Loucy (cell line): ENCODE data around the gene UVRAG.

Experiments used
- H2AFZ ChIP-seq: fragments of 200-600 bp; sonication (generic); 2 replicates; pipeline ENCODE4 v1.6.0; 2016; ENCODE audit warnings: antibody characterized with exemption, mild to moderate bottlenecking, low read length, moderate library complexity
- H3F3A ChIP-seq: fragments of 200-600 bp; 2 replicates; pipeline ENCODE4 v1.6.0; 2016; ENCODE audit warnings: antibody characterized with exemption, low read depth, mild to moderate bottlenecking
- H3K27me3 ChIP-seq: fragments of 200-600 bp; sonication (generic); 2 replicates; pipeline ENCODE4 v1.6.1; 2014; ENCODE audit warnings: low read length, mild to moderate bottlenecking; ENCODE audit not compliant: insufficient read depth, poor library complexity, severe bottlenecking
- H3K36me3 ChIP-seq: fragments of 200-600 bp; sonication (generic); 2 replicates; pipeline ENCODE4 v1.6.1; 2016; ENCODE audit warnings: low read length; ENCODE audit not compliant: insufficient read depth
- H3K4me1 ChIP-seq: fragments of 200-600 bp; sonication (generic); 2 replicates; pipeline ENCODE4 v1.5.1; 2014; ENCODE audit warnings: low read length, mild to moderate bottlenecking; ENCODE audit not compliant: insufficient read depth, poor library complexity, severe bottlenecking
- H3K4me2 ChIP-seq: fragments of 200-600 bp; sonication (generic); 2 replicates; pipeline ENCODE4 v1.6.0; 2014; ENCODE audit warnings: antibody characterized with exemption, low read length, low read depth, mild to moderate bottlenecking; ENCODE audit not compliant: poor library complexity, severe bottlenecking
- H3K4me3 ChIP-seq: fragments of 200-600 bp; sonication (generic); 2 replicates; pipeline ENCODE4 v1.5.1; 2014; ENCODE audit warnings: low read length, mild to moderate bottlenecking, mixed read lengths; ENCODE audit not compliant: poor library complexity, severe bottlenecking
- H3K79me2 ChIP-seq: fragments of 200-600 bp; sonication (generic); 2 replicates; pipeline ENCODE4 v1.6.1; 2014; ENCODE audit warnings: low read length; ENCODE audit not compliant: insufficient read depth
- H3K9ac ChIP-seq: fragments of 200-600 bp; sonication (generic); 2 replicates; pipeline ENCODE4 v1.6.0; 2014; ENCODE audit warnings: mild to moderate bottlenecking, low read depth, low read length, moderate library complexity; ENCODE audit not compliant: poor library complexity, severe bottlenecking
- H3K9me2 ChIP-seq: fragments of 200-600 bp; sonication (generic); replicated peaks from 2 replicates; pipeline ENCODE4 v1.6.1; 2016; ENCODE audit warnings: low read depth, low read length, mixed read lengths
- H3K9me3 ChIP-seq: fragments of 200-600 bp; sonication (generic); 2 replicates; pipeline ENCODE4 v1.6.1; 2014; ENCODE audit warnings: mild to moderate bottlenecking, antibody characterized with exemption, low read length, low read depth; ENCODE audit not compliant: insufficient read depth
- H4K20me1 ChIP-seq: fragments of 200-600 bp; sonication (generic); 2 replicates; pipeline ENCODE4 v1.6.0; 2014; ENCODE audit warnings: antibody characterized with exemption, low read length, mild to moderate bottlenecking; ENCODE audit not compliant: insufficient read depth, poor library complexity, severe bottlenecking
- EZH2phosphoT487 ChIP-seq: fragments of 200-600 bp; IDR thresholded peaks from 2 replicates; pipeline ENCODE4 v1.6.1; 2018; ENCODE audit warnings: antibody characterized with exemption, mild to moderate bottlenecking, moderate library complexity, borderline replicate concordance
- TF ChIP-seq, protein P1 (sequence below): fragments of 200-600 bp; sonication (generic); conservative IDR thresholded peaks from 2 replicates; pipeline ENCODE4 v1.5.1; 2014; ENCODE audit warnings: mild to moderate bottlenecking, antibody characterized with exemption, low read length

UVRAG gene

DNA sequence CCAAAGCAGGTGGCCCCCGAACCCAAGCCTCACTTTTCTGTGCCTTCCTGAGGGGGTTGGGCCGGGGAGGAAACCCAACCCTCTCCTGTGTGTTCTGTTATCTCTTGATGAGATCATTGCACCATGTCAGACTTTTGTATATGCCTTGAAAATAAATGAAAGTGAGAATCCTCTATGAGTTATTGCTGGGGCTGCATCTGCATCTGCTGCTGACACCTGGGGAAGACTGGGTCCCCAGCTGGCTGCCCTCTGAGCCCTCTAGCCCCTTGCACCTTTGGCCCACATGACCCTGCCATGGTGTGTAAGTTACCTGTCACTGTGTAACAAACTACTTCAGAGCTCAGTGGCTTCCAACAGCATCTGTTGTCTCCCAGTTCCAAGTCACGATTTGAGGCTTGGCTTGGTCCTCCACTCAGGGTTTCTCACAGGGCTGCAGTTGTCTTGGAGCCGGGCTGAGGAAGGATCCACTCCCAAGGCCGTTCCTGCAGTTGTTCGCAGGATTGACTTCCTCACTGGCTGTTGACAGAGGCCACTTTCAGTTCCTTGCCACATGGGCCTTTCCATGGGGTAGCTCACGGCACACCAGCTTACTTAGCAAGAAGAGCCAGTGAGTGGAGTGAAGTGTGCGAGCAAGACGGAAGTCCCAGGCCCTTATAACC is 13.5 kb upstream of the UVRAG start:
- Histone ChIP-seq H3K79me2 (no peaks in the 10 kb centered on the region), H3K4me2 (peak overlapping the region; percentile 35), H3K27me3 (no peaks in the 10 kb centered on the region), H3F3A (no peaks in the 10 kb centered on the region), H3K9me2 (no peaks in the 10 kb centered on the region), H3K4me3 (no peak overlapping the region), H3K4me1 (peaks cover 15% of the 10 kb centered on the region), H3K9me3 (no peaks in the 10 kb centered on the region), H3K9ac (no peak overlapping the region), H2AFZ (peak overlapping the region; percentile 29), H4K20me1 (no peaks in the 10 kb centered on the region), H3K36me3 (no peaks in the 10 kb centered on the region)
- TF ChIP-seq, protein P1, sequence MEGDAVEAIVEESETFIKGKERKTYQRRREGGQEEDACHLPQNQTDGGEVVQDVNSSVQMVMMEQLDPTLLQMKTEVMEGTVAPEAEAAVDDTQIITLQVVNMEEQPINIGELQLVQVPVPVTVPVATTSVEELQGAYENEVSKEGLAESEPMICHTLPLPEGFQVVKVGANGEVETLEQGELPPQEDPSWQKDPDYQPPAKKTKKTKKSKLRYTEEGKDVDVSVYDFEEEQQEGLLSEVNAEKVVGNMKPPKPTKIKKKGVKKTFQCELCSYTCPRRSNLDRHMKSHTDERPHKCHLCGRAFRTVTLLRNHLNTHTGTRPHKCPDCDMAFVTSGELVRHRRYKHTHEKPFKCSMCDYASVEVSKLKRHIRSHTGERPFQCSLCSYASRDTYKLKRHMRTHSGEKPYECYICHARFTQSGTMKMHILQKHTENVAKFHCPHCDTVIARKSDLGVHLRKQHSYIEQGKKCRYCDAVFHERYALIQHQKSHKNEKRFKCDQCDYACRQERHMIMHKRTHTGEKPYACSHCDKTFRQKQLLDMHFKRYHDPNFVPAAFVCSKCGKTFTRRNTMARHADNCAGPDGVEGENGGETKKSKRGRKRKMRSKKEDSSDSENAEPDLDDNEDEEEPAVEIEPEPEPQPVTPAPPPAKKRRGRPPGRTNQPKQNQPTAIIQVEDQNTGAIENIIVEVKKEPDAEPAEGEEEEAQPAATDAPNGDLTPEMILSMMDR: no peak
- no peak for TF ChIP-seq EZH2phosphoT487

DNA sequence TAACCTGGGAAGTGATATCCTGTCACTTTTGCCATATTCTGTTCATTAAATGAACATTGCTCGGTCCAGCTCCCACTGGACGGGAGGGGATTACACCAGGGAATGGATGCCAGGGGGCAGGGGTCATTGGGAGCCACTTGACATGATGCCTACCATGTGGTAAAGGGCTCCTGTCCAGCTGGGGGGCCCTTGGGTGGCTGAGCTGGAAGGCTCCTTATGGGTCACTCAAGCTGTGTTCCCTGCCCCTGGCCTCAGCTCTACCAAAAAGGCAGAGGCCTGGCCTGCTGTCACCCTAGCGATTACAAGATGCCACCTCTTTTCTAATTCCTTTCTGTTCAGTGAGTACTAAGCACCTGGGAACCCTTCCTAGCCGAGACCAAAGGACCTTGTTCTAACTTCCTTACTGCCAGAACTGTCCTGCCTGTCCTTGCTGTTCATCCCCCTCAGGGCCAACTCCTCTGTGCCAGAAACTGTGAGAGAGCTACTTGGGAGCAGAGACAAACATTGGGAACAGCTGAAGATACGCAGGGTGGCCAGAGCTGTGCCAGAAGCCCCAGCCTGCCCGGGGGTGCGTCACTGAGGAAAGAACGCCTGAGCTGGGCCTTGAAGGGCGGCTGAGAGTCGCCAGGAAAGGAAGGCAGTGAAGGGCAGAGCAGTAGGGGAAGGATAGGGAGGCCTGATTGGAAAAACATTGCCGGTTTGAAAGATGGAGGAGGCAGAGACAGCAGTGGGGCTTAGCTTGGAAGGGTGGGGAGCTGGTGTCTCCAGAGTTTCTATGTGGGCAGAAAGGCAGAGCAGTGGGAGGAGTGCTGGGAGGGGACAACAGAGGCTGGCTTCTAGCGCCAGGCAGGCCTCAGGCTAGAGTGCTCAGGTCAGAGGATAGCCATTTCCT is 12.7 kb upstream of the UVRAG start:
- no peak overlapping the region for H3K9ac ChIP-seq
- H3K4me3 ChIP-seq: no peak overlapping the region
- H3K27me3 ChIP-seq: no peaks in the 10 kb centered on the region

DNA sequence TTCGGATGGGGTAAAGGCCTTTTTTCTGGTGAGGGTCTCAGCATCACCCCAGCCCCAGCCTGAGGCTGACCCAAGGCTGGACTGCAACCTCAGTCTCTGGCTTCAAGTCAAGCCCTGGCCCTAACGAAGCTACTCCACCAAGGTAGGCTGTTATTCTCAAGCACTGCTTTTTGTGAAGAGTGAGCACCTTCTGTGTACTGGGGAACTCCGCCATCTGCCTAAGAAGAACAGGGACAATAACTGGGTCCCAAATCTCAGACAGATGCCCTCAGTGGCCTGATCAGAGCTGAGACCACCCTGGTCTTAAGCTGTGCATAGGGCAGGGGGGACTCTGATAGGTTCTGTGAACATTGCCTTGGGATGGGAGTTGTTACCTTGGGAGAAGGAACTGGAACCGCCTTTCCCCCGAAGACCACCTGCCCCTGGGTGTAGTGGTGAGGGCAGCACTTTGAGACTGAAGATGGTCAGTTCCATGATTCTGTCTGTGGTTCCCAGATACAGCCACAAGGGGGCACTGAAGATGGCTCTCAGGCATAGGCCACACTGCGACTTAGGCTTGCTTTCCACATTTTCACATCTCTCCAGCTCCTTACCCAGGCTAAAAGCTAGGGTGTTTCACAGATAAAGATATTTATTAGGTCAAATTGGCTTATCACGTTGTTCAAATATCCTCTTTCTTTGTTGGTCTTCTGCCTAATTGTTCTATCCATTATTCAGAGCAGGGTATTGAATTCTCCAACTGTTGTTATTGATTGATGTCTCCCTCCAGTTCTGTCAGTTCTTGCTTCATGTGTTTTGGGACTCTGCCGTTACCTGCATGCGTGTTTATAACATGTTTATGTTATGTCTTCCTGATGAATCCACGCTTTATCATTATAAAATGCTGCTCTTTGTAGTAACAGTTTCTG is 11.8 kb upstream of the UVRAG start:
- Histone ChIP-seq H2AFZ (0 out of 2 replicates have a peak overlapping the region, but pooled peaks have one; percentile 31), H3K9me3 (no peaks in the 10 kb centered on the region), H3K4me1 (peaks cover 15% of the 10 kb centered on the region), H4K20me1 (no peaks in the 10 kb centered on the region), H3K9me2 (no peaks in the 10 kb centered on the region), H3F3A (no peaks in the 10 kb centered on the region), H3K9ac (no peak overlapping the region), H3K4me3 (no peak overlapping the region), H3K27me3 (no peaks in the 10 kb centered on the region), H3K36me3 (no peaks in the 10 kb centered on the region), H3K4me2 (no peak overlapping the region), H3K79me2 (no peaks in the 10 kb centered on the region)
- TF ChIP-seq EZH2phosphoT487: no peak
- TF ChIP-seq, protein P1: peak; percentile 94

More for the DNA sequence above, 12.7 kb upstream of the UVRAG start:
- Histone ChIP-seq H3K4me2 (peak overlapping the region; percentile 35), H3K36me3 (no peaks in the 10 kb centered on the region), H3K79me2 (no peaks in the 10 kb centered on the region), H3K9me3 (no peaks in the 10 kb centered on the region), H3K4me1 (peaks cover 15% of the 10 kb centered on the region), H3F3A (no peaks in the 10 kb centered on the region), H3K9me2 (no peaks in the 10 kb centered on the region), H2AFZ (no peak overlapping the region), H4K20me1 (no peaks in the 10 kb centered on the region)
- TF ChIP-seq, protein P1: no peak
- no peak for TF ChIP-seq EZH2phosphoT487
